Uterus (tissue), 2 donors: ENCODE results near the gene LIX1L.

ENCODE experiments used
- POLR2A ChIP-seq, 2 donors: fragments of 450-650 bp; IDR thresholded peaks; one replicate each; pipeline ENCODE4 v1.6.1; 2016; ENCODE audit warnings: antibody characterized with exemption in 2 of 2, mild to moderate bottlenecking in 1 of 2, moderate library complexity in 1 of 2
- TF ChIP-seq, protein P1 (sequence below), 4 experiments: fragments of 200-600 bp in 2 of 4; fragments of 450-650 bp in 2 of 4; sonication (generic) in 2 of 4; IDR thresholded peaks; one replicate each; pipeline ENCODE4 v1.5.1; 2016 to 2019; ENCODE audit warnings: antibody characterized with exemption in 4 of 4, mild to moderate bottlenecking in 2 of 4, moderate library complexity in 1 of 4

DNA sequence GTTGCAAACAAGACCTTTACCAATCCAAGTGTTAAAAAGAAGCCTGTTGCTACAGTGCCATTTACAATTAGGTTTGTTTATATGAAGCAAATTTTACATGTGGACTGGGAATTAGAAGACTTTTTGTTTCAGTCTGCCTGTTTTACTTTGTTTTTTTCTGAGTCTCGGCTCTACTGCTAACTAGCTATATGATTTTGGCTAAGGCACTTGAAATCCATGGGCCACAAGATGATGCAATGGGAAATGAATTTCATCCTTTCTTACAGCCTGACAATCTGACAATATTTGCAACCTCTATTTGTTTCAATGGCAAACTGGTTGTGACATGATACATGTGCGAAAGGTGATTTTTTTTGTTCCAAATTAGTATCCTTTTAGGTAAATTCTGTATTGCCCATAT is 35.6 kb downstream of the LIX1L start:
- TF ChIP-seq, protein P1, sequence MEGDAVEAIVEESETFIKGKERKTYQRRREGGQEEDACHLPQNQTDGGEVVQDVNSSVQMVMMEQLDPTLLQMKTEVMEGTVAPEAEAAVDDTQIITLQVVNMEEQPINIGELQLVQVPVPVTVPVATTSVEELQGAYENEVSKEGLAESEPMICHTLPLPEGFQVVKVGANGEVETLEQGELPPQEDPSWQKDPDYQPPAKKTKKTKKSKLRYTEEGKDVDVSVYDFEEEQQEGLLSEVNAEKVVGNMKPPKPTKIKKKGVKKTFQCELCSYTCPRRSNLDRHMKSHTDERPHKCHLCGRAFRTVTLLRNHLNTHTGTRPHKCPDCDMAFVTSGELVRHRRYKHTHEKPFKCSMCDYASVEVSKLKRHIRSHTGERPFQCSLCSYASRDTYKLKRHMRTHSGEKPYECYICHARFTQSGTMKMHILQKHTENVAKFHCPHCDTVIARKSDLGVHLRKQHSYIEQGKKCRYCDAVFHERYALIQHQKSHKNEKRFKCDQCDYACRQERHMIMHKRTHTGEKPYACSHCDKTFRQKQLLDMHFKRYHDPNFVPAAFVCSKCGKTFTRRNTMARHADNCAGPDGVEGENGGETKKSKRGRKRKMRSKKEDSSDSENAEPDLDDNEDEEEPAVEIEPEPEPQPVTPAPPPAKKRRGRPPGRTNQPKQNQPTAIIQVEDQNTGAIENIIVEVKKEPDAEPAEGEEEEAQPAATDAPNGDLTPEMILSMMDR (IDR thresholded peaks at IDR 0.05) = no peak
- TF ChIP-seq POLR2A (IDR thresholded peaks at IDR 0.05) = no peak
